Measurements from ENCODE around the gene RAD51B.

RAD51B gene

GRCh38 chr14:68487805-68488590, 668.4 kb downstream of the RAD51B start:
- Mint-ChIP-seq H3K4me1 (peaks cover 61% of the 10 kb centered on the region), H3K36me3 (no peaks in the 10 kb centered on the region), H3K4me3 (no peak overlapping the region)

GRCh38 chr14:68491793-68492192, 672.2 kb downstream of the RAD51B start:
- H3K27me3 Mint-ChIP-seq, result no peaks in the 10 kb centered on the region
- H3K27ac Mint-ChIP-seq, result no peak overlapping the region
- no peak overlapping the region for H3K4me3 Mint-ChIP-seq
- peaks cover 58% of the 10 kb centered on the region for H3K4me1 Mint-ChIP-seq
- no peaks in the 10 kb centered on the region for H3K9me3 Mint-ChIP-seq
- H3K36me3 Mint-ChIP-seq, result no peaks in the 10 kb centered on the region

More at GRCh38 chr14:68487805-68488590, 668.4 kb downstream of the RAD51B start:
- H3K27me3 Mint-ChIP-seq, result no peaks in the 10 kb centered on the region
- no peak overlapping the region for H3K27ac Mint-ChIP-seq
- no peaks in the 10 kb centered on the region for H3K9me3 Mint-ChIP-seq

GRCh38 chr14:68492381-68493151, 673.0 kb downstream of the RAD51B start:
- no peak overlapping the region for H3K4me3 Mint-ChIP-seq
- H3K36me3 Mint-ChIP-seq, result no peaks in the 10 kb centered on the region
- no peaks in the 10 kb centered on the region for H3K9me3 Mint-ChIP-seq
- H3K27ac Mint-ChIP-seq, result no peak overlapping the region
- H3K4me1 Mint-ChIP-seq, result peaks cover 56% of the 10 kb centered on the region
- no peaks in the 10 kb centered on the region for H3K27me3 Mint-ChIP-seq

- Mint-ChIP-seq H3K27me3 (no peaks in the 10 kb centered on the region), H3K36me3 (no peaks in the 10 kb centered on the region), H3K27ac (no peak overlapping the region), H3K4me1 (peaks cover 56% of the 10 kb centered on the region), H3K4me3 (no peak overlapping the region), H3K9me3 (no peaks in the 10 kb centered on the region)
Observed at GRCh38 chr14:68493152-68493911, 673.8 kb downstream of the RAD51B start.

GRCh38 chr14:68495101-68496039, 675.8 kb downstream of the RAD51B start:
- Mint-ChIP-seq H3K36me3 (no peaks in the 10 kb centered on the region), H3K27ac (no peak overlapping the region), H3K4me1 (peaks cover 64% of the 10 kb centered on the region), H3K4me3 (no peak overlapping the region), H3K9me3 (no peaks in the 10 kb centered on the region), H3K27me3 (no peaks in the 10 kb centered on the region)

- H3K27me3 Mint-ChIP-seq, result no peaks in the 10 kb centered on the region
- H3K9me3 Mint-ChIP-seq, result no peaks in the 10 kb centered on the region
- H3K27ac Mint-ChIP-seq, result no peak overlapping the region
- no peak overlapping the region for H3K4me3 Mint-ChIP-seq
- H3K36me3 Mint-ChIP-seq, result no peaks in the 10 kb centered on the region
- H3K4me1 Mint-ChIP-seq, result peaks cover 80% of the 10 kb centered on the region
Observed at GRCh38 chr14:68497011-68497410, 677.4 kb downstream of the RAD51B start.

GRCh38 chr14:68499451-68499850, 679.9 kb downstream of the RAD51B start:
- Mint-ChIP-seq H3K36me3 (no peaks in the 10 kb centered on the region), H3K4me3 (no peak overlapping the region), H3K4me1 (peaks cover 83% of the 10 kb centered on the region), H3K27me3 (no peaks in the 10 kb centered on the region), H3K27ac (no peak overlapping the region), H3K9me3 (no peaks in the 10 kb centered on the region)

GRCh38 chr14:68501171-68501570, 681.6 kb downstream of the RAD51B start:
- Mint-ChIP-seq H3K4me3 (peak overlapping the region; percentile 4), H3K36me3 (no peaks in the 10 kb centered on the region), H3K4me1 (peaks cover 80% of the 10 kb centered on the region), H3K27me3 (no peaks in the 10 kb centered on the region), H3K27ac (no peak overlapping the region), H3K9me3 (no peaks in the 10 kb centered on the region)

GRCh38 chr14:68501614-68502052, 682.1 kb downstream of the RAD51B start:
- Mint-ChIP-seq H3K27ac (no peak overlapping the region), H3K27me3 (no peaks in the 10 kb centered on the region), H3K36me3 (no peaks in the 10 kb centered on the region), H3K4me1 (peaks cover 80% of the 10 kb centered on the region), H3K4me3 (no peak overlapping the region), H3K9me3 (no peaks in the 10 kb centered on the region)

- peaks cover 81% of the 10 kb centered on the region for H3K4me1 Mint-ChIP-seq
- H3K27me3 Mint-ChIP-seq, result no peaks in the 10 kb centered on the region
- no peaks in the 10 kb centered on the region for H3K9me3 Mint-ChIP-seq
- H3K27ac Mint-ChIP-seq, result no peak overlapping the region
- no peaks in the 10 kb centered on the region for H3K36me3 Mint-ChIP-seq
- no peak overlapping the region for H3K4me3 Mint-ChIP-seq
Observed at GRCh38 chr14:68502230-68502629, 682.7 kb downstream of the RAD51B start.

GRCh38 chr14:68503186-68503825, 683.7 kb downstream of the RAD51B start:
- no peaks in the 10 kb centered on the region for H3K27me3 Mint-ChIP-seq
- H3K27ac Mint-ChIP-seq, result no peak overlapping the region
- H3K9me3 Mint-ChIP-seq, result no peaks in the 10 kb centered on the region
- H3K36me3 Mint-ChIP-seq, result no peaks in the 10 kb centered on the region
- H3K4me3 Mint-ChIP-seq, result no peak overlapping the region
- peaks cover 87% of the 10 kb centered on the region for H3K4me1 Mint-ChIP-seq

GRCh38 chr14:68504861-68505260, 685.3 kb downstream of the RAD51B start:
- Mint-ChIP-seq H3K36me3 (no peaks in the 10 kb centered on the region), H3K4me3 (no peak overlapping the region), H3K27ac (no peak overlapping the region), H3K4me1 (peaks cover 89% of the 10 kb centered on the region), H3K27me3 (no peaks in the 10 kb centered on the region), H3K9me3 (no peaks in the 10 kb centered on the region)

GRCh38 chr14:68506021-68506644, 686.6 kb downstream of the RAD51B start:
- peak overlapping the region; percentile 63 for H3K27ac Mint-ChIP-seq
- peaks cover 82% of the 10 kb centered on the region for H3K4me1 Mint-ChIP-seq
- H3K27me3 Mint-ChIP-seq, result no peaks in the 10 kb centered on the region
- H3K9me3 Mint-ChIP-seq, result no peaks in the 10 kb centered on the region
- H3K36me3 Mint-ChIP-seq, result no peaks in the 10 kb centered on the region
- peak overlapping the region; percentile 81 for H3K4me3 Mint-ChIP-seq
